ENCODE results near the gene TP53INP2.
"Not testable (repeated sequence)": the region's sequence is repeated elsewhere in the genome, so short reads cannot be mapped to it uniquely, and the experiment has no call there.

Gene TP53INP2

DNA sequence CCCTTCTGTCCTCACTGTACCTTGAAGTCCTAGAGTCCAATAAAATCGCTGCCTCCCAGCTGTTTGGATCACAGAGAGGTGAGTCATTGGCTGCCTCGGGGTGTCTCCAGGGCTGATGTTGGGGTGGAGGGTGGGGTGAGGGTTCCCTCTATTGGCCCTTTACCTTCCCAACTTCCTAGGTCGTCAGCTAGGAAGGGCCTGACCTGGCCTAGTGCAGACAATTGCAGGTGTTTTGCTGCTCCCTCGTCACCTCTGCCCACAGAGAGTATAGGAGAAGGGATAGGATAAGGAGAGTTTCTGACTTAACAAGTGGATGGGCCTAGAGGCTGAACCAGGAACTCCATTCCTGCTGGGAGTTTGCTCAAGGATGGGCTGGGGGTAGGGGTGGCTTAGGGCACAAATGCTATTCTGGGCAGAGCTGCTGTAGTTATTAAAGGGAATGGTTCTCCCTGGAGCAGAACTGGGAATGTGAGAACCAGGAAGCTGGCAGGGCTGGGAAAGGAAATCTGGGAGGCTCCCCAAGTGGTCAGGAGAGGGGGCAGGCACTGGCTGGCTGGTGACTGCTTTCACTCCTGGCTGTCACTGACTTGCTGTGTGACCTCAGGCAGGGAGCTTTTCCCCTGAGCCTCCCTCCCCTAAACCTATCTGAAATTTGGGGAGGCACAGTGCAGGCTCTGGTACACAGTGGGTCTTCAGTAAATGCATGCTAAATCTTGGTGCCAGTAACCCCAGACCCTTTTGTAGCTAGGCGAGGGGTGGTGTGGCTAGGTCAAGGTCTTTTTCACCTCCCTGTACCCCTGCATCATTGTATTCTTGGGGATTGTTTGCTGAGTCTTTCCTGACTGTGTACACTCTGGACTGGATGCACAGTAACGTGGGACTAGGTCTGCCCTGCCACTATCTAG lies 1.5 kb downstream of the TP53INP2 start:
- DNase-seq (ENCODE audit: low spot score) = peak; percentile 48

DNA sequence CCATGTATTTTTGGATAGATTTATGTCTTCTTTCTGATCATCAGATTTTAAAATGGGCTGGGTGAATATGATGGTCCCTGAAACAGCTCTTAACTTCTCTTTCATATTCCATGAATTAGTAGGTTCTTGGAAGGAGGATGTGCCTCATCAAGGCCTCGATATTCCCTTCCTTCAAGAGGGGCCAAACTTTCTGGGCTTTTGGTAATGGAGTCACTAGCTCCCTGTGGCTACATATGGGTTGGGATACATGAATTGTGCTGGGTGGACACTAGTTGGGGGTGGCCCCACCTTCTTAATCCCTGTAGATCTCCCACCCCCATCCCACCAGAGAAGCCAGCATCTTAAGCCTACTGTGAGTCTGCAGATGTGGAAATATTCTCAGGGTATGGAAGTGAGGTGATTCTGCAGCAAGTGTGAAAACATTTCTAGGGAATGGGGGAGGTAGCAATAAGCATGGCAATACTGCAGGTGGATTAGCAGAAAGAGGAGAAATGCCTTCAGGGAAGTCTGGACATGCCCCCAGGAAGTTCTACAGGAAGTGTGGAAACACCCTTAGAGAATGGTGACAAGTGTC lies 2.2 kb downstream of the TP53INP2 start:
- DNase-seq (ENCODE audit: low spot score) = no peak

DNA sequence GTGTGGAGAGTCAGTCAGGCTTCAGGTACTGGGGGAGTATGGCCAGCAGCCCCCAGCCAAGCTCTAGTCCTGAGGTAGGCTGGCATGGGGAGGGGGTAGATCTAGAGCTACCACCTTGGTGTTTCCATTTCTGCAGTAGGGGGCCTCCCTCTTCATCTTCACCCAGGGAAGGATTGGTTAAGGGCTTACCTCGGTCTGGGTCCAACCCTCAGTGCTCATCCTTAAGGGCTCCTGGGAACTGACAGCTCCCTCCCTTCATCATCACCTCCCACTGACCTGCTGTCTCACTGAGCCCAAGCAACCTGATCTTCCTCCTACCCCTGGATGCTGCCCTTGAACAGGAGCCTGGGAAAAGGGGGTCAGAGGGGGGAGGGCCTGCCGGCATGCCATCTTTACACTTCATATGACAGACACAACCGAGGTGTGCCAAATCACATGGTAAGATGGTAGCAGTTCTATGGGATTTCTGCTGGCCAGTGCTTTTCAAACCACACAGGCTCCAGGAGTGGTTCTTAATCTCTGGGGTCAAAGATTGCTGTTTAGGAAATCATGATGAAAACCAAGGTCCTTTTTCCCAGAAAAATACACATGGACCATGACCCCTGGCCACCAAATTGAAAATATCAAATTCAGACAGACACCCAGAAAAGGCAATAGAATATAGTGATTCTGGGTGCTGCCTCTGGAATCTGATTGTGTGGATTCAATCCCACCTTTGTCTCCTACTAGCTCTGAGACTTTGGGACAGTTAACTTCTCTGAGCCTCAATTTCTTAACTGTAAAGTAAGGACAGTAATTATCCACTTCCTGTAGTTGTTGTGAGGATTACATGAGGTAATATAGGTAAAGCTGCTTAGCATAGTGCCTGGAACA lies 3.0 kb downstream of the TP53INP2 start:
- DNase-seq (ENCODE audit: low spot score) = no peak

DNA sequence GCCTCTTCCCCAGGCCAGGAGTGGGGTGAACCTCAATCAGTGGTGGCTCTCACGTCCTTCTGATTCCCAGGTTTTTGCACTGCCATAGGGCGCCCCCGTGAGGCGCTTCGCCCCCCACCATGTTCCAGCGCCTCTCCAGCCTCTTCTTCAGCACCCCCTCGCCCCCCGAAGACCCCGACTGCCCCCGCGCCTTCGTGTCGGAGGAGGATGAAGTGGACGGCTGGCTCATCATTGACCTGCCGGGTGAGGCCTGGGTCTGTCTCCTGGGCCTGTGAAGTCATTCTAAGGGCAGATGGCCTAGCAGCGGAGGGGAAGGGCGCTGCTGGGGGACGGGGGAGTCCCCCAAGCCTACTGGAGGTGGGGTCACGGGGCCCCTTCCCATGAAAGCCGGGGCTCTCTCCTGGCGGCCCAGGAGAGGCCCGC lies 4.5 kb downstream of the TP53INP2 start:
- peak; percentile 56 for DNase-seq (ENCODE audit: low spot score)

DNA sequence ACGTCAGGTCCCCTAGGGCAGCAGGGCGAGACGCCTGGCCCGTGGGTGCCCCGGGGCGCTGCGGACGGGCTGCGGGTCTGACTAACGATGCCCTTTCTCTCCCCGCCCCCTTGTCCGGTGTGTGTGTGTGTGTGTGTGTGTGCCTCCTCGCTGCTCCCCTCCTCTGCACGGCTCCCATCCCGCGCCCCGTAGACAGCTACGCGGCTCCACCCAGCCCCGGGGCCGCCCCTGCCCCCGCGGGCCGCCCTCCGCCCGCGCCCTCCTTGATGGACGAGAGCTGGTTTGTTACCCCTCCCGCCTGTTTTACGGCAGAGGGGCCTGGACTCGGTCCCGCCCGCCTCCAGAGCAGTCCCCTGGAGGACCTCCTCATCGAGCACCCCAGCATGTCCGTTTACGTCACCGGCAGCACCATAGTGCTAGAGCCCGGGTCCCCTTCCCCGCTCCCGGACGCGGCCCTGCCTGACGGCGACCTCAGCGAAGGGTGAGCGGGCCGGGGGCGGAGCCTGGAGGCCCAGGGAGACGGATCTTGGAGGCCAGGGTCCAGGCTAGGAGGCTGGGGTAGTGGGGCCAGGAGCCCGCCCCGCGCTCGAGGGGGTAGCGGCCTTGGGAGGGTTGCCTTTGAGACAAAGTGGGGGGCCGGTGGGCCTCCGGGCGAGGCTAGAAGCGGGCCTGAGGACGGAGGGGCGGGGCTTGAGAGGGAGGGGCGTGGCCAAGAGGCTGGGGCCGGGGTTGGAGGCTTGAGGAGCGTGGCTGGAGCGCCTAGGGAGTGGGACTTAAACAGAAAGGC lies 5.1 kb downstream of the TP53INP2 start:
- DNase-seq (ENCODE audit: low spot score) = peak; percentile 28

GRCh38 chr20:34709831-34710567 lies 5.9 kb downstream of the TP53INP2 start:
- DNase-seq (ENCODE audit: low spot score) = peak; percentile 76

DNA sequence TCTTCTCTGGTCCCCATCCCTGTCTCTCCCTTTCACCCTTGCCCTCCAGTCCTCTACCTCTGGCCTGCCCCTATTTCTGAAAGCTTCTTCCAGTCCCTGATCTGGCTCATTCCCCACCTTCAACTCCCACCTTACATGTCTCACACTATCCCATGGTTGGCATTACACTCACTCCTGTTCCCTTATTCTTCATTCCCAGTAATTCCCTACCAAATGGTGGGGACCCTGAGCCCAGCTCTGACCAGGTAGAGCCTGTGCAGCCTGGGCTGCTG lies 6.4 kb downstream of the TP53INP2 start:
- no peak for DNase-seq (ENCODE audit: low spot score)

- no peak for DNase-seq (ENCODE audit: low spot score)
These were observed 6.9 kb downstream of the TP53INP2 start for GRCh38 chr20:34710861-34711574.

GRCh38 chr20:34711813-34712430 lies 7.8 kb downstream of the TP53INP2 start:
- DNase-seq (ENCODE audit: low spot score) = no peak

- no peak for DNase-seq (ENCODE audit: low spot score)
These were observed 8.5 kb downstream of the TP53INP2 start for GRCh38 chr20:34712525-34713192.

GRCh38 chr20:34713194-34713943 lies 9.2 kb downstream of the TP53INP2 start:
- no peak for DNase-seq (ENCODE audit: low spot score)

DNA sequence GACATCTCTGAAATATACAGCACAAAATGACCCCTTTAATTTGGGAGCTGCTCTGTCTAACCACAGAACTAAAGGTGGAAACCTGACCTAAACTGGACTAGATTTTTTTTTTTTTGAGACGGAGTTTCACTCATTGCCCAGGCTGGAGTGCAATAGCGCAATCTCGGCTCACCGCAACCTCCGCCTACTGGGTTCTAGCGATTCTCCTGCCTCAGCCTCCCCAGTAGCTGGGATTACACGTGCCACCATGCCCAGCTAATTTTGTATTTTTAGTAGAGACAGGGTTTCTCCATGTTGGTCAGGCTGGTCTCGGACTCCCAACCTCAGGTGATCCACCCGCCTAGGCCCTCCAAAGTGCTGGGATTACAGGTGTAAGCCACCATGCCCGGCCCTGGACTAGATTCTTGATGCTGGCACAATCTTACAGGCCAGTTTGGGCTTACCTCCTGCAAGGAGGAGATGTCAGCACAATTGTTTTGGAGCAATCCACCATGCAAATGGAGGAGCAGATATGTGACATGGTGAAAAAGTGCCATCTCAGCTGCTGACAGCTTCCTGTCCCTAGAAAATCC lies 9.9 kb downstream of the TP53INP2 start:
- DNase-seq (ENCODE audit: low spot score) = not testable (repeated sequence)

DNA sequence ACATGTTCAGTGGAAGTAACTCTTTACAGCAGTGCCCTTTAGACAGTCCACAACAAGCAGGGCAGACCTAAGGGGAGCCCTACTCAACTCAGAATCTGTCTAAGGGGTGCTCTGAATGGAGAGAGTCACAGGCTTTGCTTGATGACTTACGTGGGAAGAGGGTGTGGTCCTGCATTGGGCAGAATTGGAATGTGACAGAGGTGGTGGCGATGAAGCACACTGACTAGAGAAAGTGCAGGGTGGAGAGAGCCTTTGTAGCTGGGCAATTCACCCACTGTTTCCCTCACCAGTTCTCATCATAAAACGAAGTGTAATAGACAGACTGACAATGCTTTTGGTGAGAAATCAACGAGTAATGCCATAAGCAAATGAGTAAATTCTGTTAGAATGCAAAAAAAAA lies 11.2 kb downstream of the TP53INP2 start:
- DNase-seq (ENCODE audit: low spot score) = no peak

GRCh38 chr20:34716921-34717229 lies 12.7 kb downstream of the TP53INP2 start:
- DNase-seq (ENCODE audit: low spot score) = no peak

GRCh38 chr20:34717230-34718095 lies 13.3 kb downstream of the TP53INP2 start:
- DNase-seq (ENCODE audit: low spot score) = no peak

DNA sequence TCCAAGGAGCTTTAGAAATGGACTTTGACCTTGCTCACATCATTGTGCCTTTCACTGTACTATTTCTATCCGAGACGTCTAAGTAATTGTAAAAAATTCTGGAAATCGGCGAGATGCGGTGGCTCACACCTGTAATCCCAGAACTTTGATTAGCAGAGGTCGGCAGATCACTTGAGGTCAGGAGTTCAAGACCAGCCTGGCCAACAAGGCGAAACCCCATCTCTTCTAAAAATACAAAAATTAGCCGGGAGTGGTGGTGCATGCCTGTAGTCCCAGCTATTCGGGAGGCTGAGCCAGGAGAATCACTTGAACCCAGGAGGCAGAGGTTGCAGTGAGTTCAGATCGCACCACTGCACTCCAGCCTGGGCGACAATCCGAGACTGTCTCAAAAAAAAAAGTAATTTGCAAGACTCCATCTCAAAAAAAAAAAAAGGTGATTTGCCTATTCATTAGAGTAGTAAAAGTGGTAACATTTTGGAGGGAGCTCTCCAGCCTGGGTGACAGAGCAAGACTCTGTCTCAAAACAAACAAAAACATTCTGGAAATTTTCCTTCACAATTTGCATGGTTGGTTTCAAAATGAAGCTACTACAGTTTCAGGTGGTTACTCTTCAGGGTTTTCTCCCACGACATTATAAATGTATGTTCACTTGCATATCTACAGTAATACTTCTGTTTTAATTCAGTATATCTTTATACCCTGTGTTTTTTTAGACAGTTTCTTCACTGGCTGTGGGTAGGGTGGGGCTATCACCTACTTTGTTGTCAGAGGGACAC lies 15.3 kb downstream of the TP53INP2 start:
- not testable (repeated sequence) for DNase-seq (ENCODE audit: low spot score)

- no peak for DNase-seq (ENCODE audit: low spot score)
These were observed 16.1 kb downstream of the TP53INP2 start for GRCh38 chr20:34720266-34720665.

Data from pons (tissue), 1 donor.